B cell (primary cell): ENCODE data around the gene PPP6R2. TPM values are rescaled to one million over a fixed set of nuclear protein-coding genes. Genes with fewer than 3 reads are reported as not detected.

Experiments
- ATAC-seq: fragments of 200-7000 bp; cut with Tn5 transposase; one replicate; pipeline ENCODE4 v1.10.0; 2021; ENCODE audit warnings: low read depth, mild to moderate bottlenecking, moderate number of reproducible peaks, moderate library complexity
- CTCF ChIA-PET: fragments of 350-600 bp; sonication (Branson Sonifier 250); formaldehyde crosslinking; loops from one replicate; lab custom pipeline; 2021; ENCODE audit warnings: antibody characterized with exemption, inconsistent platforms; lab: Charles Lee
- POLR2A ChIA-PET: fragments of 350-600 bp; sonication (Branson Sonifier 250); formaldehyde crosslinking; loops from one replicate; lab custom pipeline; 2021; ENCODE audit warnings: antibody characterized with exemption; lab: Charles Lee
- DNase-seq: peaks from one replicate; pipeline ENCODE4 v3.0.0; 2013
- H2AFZ ChIP-seq: 2 replicates; pipeline ENCODE4 v1.6.1; 2012; ENCODE audit warnings: mild to moderate bottlenecking, low read depth, low read length; ENCODE audit not compliant: insufficient read depth, poor library complexity, severe bottlenecking
- H3K27ac ChIP-seq, 2 donors: 1 replicate in 1 of 2; 2 replicates in 1 of 2; pipeline ENCODE4 v1.5.1; 2012 to 2013; ENCODE audit warnings: low read length in 2 of 2, mild to moderate bottlenecking in 2 of 2, moderate library complexity in 1 of 2
- H3K27me3 ChIP-seq, 4 experiments: fragments of 200-600 bp in 1 of 4; sonication (generic) in 1 of 4; replicated peaks in 1 of 4; 1 replicate in 2 of 4; 2 replicates in 2 of 4; pipeline versions ENCODE4 v1.6.1 to v1.7.0; 2013 to 2016; ENCODE audit warnings: low read length in 3 of 4, mild to moderate bottlenecking in 2 of 4, mixed read lengths in 1 of 4, moderate library complexity in 1 of 4; ENCODE audit not compliant: insufficient read depth in 4 of 4, control insufficient read depth in 3 of 4; ENCODE audit errors: control extremely low read depth in 1 of 4
- H3K36me3 ChIP-seq, 2 experiments: replicated peaks in 1 of 2; 1 replicate in 1 of 2; 2 replicates in 1 of 2; pipeline versions ENCODE4 v1.6.1 to v1.7.1; 2013; ENCODE audit warnings: low read length in 1 of 2; ENCODE audit not compliant: insufficient read depth in 2 of 2, control insufficient read depth in 1 of 2; ENCODE audit errors: control extremely low read depth in 1 of 2, extremely low read depth in 1 of 2
- H3K4me1 ChIP-seq, 2 donors: fragments of 200-600 bp in 1 of 2; sonication (generic) in 1 of 2; 1 replicate in 1 of 2; 2 replicates in 1 of 2; pipeline versions ENCODE4 v1.5.1 to v1.6.1; 2013 to 2017; ENCODE audit warnings: low read length in 2 of 2; ENCODE audit not compliant: control insufficient read depth in 2 of 2, insufficient read depth in 2 of 2
- H3K4me2 ChIP-seq: replicated peaks from 2 replicates; pipeline ENCODE3; 2012; ENCODE audit warnings: mild to moderate bottlenecking, low read depth, low read length; ENCODE audit not compliant: poor library complexity, severe bottlenecking
- H3K4me3 ChIP-seq, 5 experiments: fragments of 200-600 bp in 1 of 5; sonication (generic) in 1 of 5; 1 replicate in 3 of 5; 2 replicates in 2 of 5; pipeline versions ENCODE4 v1.5.1 to v1.7.0; 2011 to 2016; ENCODE audit warnings: low read length in 4 of 5, mild to moderate bottlenecking in 4 of 5, low read depth in 2 of 5, control low read depth in 1 of 5, moderate library complexity in 1 of 5; ENCODE audit not compliant: insufficient read depth in 1 of 5; ENCODE audit errors: control extremely low read depth in 1 of 5, extremely low read depth in 1 of 5
- H3K79me2 ChIP-seq: fragments of 200-600 bp; sonication (generic); one replicate; pipeline ENCODE4 v1.6.0; 2016; ENCODE audit warnings: low read length; ENCODE audit not compliant: control insufficient read depth, insufficient read depth
- H3K9ac ChIP-seq: fragments of 200-600 bp; sonication (generic); 2 replicates; pipeline ENCODE4 v1.6.1; 2017; ENCODE audit warnings: mild to moderate bottlenecking, low read length, moderate library complexity
- H3K9me3 ChIP-seq, 3 donors: one replicate each; pipeline versions ENCODE4 v1.6.1 to v1.7.1; 2013; ENCODE audit warnings: low read length in 2 of 3; ENCODE audit not compliant: control insufficient read depth in 2 of 3, insufficient read depth in 1 of 3; ENCODE audit errors: control extremely low read depth in 1 of 3
- H4K20me1 ChIP-seq: 2 replicates; pipeline ENCODE4 v1.6.0; 2012; ENCODE audit warnings: mild to moderate bottlenecking, low read length; ENCODE audit not compliant: insufficient read depth, control insufficient read depth, poor library complexity, severe bottlenecking
- H3K27ac Mint-ChIP-seq: one replicate; pipeline ENCODE4 v1.8.0; 2021; ENCODE audit warnings: mixed read lengths
- H3K27me3 Mint-ChIP-seq: one replicate; pipeline ENCODE4 v1.8.0; 2021; ENCODE audit warnings: mixed read lengths
- H3K4me1 Mint-ChIP-seq: one replicate; pipeline ENCODE4 v1.8.0; 2021; ENCODE audit warnings: mixed read lengths
- H3K4me3 Mint-ChIP-seq: one replicate; pipeline ENCODE4 v1.8.0; 2021; ENCODE audit warnings: mixed read lengths
- H3K9me3 Mint-ChIP-seq: one replicate; pipeline ENCODE4 v1.8.0; 2022; ENCODE audit warnings: mixed read lengths; ENCODE audit not compliant: insufficient read depth
- CTCF ChIP-seq: fragments of 200-600 bp; IDR thresholded peaks from one replicate; pipeline ENCODE4 v1.8.0; 2022; ENCODE audit warnings: antibody characterized with exemption, mild to moderate bottlenecking
- EZH2 ChIP-seq: IDR thresholded peaks from 2 replicates; pipeline ENCODE4 v1.6.1; 2012; ENCODE audit warnings: borderline replicate concordance, low read depth, mild to moderate bottlenecking, moderate library complexity, low read length; ENCODE audit not compliant: insufficient read depth, poor library complexity, severe bottlenecking
- WGBS: methylation state at CpG from one replicate; pipeline ENCODE4 v1.1.5; 2013; ENCODE audit warnings: missing lambda C conversion rate; ENCODE audit not compliant: insufficient coverage; 5-methylcytosine and 5-hydroxymethylcytosine counted together
- intact Hi-C: fragments of 100-400 bp; cut with micrococcal nuclease; formaldehyde crosslinking; loops from one replicate; pipeline ENCODE4 v1.10.0; 2022
- polyA plus RNA-seq: library from polyadenylated mRNA; depleted of rRNA; stranded (reverse); fragments of >200 nt; gene quantifications from 2 replicates; pipeline ENCODE4 v1.2.3, GENCODE V29; 2012
- total RNA-seq, 2 donors: library from RNA; stranded (reverse); fragments of 120-200 nt in 1 of 2; gene quantifications; 1 replicate in 1 of 2; 2 replicates in 1 of 2; pipeline versions ENCODE4 v1.2.3 to v1.2.4, GENCODE V29; 2013 to 2022

PPP6R2 gene
- total and polyA plus RNA-seq, 2 donors (not counting 1 experiment from before 2014, with no cell fraction given) = 91.4 to 98.7 TPM

GRCh38 chr22:50293441-50294318 is 49.4 kb upstream of the PPP6R2 start:
- Histone ChIP-seq H3K9me3 (peaks cover 0 to 8% (median 0%) of the 10 kb centered on the region in 3 donors), H3K9ac (peak overlapping the region; percentile 26), H3K4me2 (peak overlapping the region; percentile 85), H3K36me3 (no peaks in the 10 kb centered on the region), H3K27me3 (peaks cover 0 to 32% (median 12%) of the 10 kb centered on the region in 4 experiments), H3K79me2 (no peaks in the 10 kb centered on the region), H3K27ac (no peak overlapping the region), H3K4me1 (peaks cover 37 to 44% of the 10 kb centered on the region in 2 donors), H3K4me3 (peak overlapping the region in 1 of 5 experiments; percentile 33), H4K20me1 (peaks cover 14% of the 10 kb centered on the region), H2AFZ (no peak overlapping the region)
- CTCF ChIA-PET = interaction anchor here (0.9 to 2.2 kb wide), 12 partner anchors 9 to 48 kb away, joined by 3 to 11 read pairs (median 4); partner anchors contain the start of gene DENND6B
- Mint-ChIP-seq H3K4me3 (peak overlapping the region; percentile 64), H3K27ac (peak overlapping the region; percentile 46), H3K4me1 (peaks cover 41% of the 10 kb centered on the region), H3K27me3 (peaks cover 17% of the 10 kb centered on the region), H3K9me3 (no peaks in the 10 kb centered on the region)
- no peak for TF ChIP-seq CTCF
- no peak for TF ChIP-seq EZH2
- intact Hi-C loops = no loop called here
- ATAC-seq (peak; percentile 58), DNase-seq (peak; percentile 73)
- WGBS = 8% methylated on average over 38 of the region's 42 CpGs
- POLR2A ChIA-PET = interaction anchor here (0.8 to 4.2 kb wide), 5 partner anchors 11 to 43 kb away, joined by 3 to 53 read pairs (median 6); partner anchors contain the start of genes HDAC10 and PLXNB2
